Activated CD8-positive, alpha-beta memory T cell treated with anti-CD3 and anti-CD28 coated beads for 36 hours (primary cell): ENCODE measurements around the gene PDHX. TPM values are rescaled to one million over a fixed set of nuclear protein-coding genes. Genes with fewer than 3 reads are reported as not detected.

ENCODE experiments used
- CTCF ChIA-PET: fragments of 350-600 bp; sonication (Branson Sonifier 250); formaldehyde crosslinking; loops from one replicate; lab custom pipeline; 2021; ENCODE audit warnings: antibody characterized with exemption; lab: Charles Lee
- POLR2A ChIA-PET: fragments of 350-600 bp; sonication (Branson Sonifier 250); formaldehyde crosslinking; loops from one replicate; lab custom pipeline; 2021; ENCODE audit warnings: antibody characterized with exemption; lab: Charles Lee
- total RNA-seq, 2 experiments: library from RNA; stranded (reverse); gene quantifications; one replicate each; pipeline ENCODE4 v1.2.3, GENCODE V29; 2021

The PDHX gene
- total RNA-seq, 2 experiments from 2014 or later = 39.1 to 42.4 TPM

DNA sequence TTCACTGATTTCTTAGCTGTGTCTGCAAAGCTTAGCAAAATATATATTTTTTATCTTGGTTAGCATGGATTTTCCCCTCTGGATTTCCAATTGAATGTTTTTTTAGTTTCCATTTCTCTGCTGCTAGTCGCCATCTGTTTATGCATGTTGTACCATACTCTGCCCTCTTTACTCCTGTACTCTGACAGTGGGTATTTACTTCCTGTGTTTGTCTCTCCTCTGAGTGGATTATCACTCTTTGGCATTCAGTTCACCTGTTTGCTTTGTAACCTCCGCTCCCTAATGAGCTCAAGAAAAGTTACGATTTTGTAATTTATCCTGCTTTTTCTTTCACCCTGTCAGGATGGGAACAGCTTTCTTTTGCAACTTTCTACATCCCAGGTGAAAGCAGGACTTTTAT, 59.1 kb downstream of the PDHX start:
- CTCF ChIA-PET = no interaction called here
- POLR2A ChIA-PET = no interaction called here

DNA sequence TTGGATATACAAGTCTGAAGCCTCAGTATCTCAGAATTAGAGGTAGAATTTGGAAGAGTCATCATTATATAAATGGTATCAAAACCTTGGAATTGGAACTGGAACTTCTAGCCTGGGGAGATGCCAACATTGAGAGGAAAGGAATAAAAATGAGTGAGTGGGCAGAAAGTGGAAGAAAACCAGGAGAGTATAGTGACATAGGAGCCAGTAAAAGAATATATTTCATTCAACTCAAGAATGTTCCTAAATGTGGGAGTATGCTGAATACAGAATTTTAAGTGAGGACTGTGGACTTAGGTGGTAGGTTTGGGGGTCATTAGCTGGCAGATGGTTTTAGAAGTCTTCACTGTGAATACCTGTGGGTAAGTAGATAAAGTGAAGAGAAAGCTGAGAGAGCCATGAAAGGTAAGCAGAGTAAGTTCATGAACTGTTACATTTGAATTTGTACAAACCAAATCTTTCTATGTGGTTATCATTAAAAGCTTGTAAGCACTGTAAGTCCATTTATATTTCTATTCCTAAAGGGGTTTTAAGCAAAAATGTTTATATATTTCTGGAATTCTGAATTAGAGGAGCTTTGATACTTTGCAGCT, 60.2 kb downstream of the PDHX start:
- ChIA-PET CTCF (no interaction called here), POLR2A (no interaction called here)

DNA sequence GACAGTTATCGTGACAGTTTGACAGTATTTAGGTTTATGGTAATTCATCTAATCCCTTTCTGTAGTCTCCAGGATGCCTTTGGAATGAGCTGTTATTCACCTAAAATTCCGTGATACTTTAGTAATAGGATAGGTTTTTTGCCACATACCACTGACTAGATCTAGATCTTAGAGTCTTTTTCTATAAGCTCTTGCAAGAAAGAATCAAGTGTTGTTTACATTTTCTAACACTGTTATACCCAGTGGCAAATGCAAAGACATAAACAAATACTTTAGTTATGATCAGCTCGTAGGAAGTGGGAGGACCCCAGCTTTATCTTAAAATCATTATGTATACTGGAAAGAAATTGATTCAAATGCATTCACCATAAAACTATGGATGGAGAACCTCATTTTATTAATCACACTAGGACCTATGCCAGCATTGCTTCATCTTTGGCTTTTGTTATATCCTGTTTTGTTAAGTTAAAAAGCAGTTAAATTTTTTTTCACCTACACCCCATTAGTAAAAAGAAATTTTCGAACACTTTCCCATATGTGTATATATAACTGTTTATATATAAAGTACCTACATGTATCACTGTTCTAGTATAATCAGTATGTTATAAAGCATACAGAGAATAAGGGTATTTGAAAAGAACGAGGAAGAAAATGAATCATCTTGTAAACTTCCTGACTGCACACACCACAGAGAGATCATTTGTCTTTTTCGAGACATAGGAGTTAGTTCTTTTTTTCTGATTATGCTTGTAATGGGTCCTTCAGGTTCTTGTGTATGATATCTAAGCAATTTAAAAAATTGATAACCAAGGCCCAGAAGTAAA, 60.9 kb downstream of the PDHX start:
- CTCF ChIA-PET = no interaction called here

DNA sequence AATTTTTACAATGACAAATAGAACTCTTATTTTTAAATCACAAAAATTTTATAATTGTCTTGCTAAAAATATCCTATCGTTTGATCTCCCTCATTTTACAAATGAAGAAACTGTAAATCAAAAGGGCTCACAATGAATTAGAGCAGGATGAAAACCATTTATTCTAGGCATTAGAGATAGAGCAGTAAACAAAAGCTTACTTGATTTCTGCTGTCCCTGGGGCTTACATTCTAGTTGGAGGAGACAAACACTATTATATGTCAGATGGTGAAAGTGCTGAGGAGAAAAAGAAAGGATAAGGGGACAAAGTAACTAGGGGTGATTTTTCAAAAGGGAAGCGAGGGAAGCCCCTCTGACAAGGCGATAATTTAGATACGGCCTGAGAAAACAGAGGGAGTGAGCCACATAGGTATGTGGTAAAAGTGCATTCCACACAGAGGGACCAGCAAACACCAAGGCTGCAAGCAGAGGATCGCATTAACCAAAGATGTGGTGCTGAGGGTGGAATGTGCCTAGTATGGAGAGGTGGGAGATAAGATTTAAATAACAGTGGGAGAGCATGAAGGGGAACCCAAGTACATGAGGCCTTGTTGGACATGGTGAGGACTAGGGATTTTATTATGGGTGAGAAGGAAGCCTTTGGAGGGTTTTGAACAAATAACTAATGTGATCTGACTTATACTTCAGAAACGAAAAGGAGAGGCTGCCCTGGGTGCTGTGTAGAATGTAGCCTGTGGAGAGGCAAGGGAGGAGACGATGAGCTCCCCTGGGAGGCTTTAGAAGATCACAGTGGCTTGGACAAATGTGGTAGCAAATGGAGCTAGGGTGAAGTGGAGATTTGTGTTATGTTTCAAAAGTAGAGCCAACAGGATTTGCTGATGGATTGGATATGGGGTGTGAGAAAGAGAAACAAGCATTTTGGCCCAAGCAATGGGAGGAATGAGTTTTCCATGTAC, 62.1 kb downstream of the PDHX start:
- ChIA-PET POLR2A (no interaction called here), CTCF (no interaction called here)

More for the DNA sequence above, 60.9 kb downstream of the PDHX start:
- POLR2A ChIA-PET = no interaction called here

DNA sequence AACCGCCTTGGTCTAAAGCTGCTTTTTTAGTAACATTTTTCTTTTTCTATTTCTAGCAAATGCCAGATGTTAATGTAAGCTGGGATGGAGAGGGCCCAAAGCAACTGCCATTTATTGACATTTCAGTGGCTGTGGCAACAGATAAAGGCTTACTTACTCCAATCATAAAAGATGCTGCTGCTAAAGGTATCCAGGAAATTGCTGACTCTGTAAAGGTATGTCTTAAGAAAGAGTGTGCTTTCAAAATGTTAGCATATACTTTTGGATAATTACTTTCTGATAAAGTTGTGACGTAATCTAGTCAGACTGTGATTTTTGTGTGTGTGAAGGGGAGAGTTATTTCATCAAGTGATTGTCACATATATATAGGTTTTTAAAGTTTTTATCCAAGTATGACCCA, 68.1 kb downstream of the PDHX start:
- ChIA-PET POLR2A (no interaction called here), CTCF (interaction anchor here (0.9 kb wide), 1 partner anchor 220 kb away, joined by 3 read pairs; no protein-coding TSS in a partner anchor)

DNA sequence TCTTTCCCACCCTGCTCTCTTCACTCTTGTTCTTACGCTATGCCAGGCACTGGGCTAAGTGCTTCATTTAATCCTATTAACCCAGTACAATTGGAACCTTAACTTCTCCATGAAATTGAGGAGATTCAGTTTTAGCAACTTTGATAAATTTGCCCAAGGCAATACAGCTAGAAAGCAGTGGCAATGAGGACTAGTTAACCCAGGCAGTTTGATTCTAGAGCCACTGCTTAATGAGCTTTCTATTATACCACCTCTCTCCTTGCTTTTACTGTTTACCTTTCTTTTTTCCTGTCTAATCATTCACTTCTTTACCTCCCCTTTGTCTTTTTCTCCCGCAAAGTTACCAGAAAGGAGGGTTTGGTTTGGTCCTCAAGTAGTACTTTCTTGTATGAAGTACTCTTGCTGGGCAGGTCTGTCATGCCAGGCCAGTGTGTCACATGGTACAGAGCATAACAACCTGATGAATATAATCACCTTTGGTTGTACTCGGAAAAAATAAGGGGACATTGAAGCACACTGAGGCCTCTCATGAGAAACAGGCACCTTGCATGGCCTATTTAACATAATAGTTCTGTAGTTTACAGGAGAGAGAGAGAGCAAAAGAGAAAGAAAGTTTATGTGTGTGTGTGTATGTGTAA, 70.6 kb downstream of the PDHX start:
- POLR2A ChIA-PET = no interaction called here
- CTCF ChIA-PET = no interaction called here

DNA sequence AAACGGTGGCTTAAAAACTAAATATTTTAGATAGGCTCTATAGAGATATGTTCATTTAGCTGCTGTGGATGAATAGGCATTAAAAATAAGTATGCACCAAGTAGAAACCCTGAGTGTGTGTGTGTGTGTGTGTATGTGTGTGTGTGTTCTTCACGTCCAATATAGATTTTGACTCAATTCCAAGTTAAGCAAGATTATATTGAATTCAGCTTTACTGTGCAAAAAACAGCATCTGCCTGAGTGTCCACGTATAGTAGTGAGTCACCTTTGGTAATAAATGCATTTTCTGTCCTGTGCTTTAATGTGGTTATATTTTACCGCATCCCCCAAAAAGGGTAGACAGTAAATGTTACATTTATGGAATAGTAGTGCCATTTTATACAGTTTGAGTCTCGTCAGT, 71.2 kb downstream of the PDHX start:
- ChIA-PET CTCF (no interaction called here), POLR2A (no interaction called here)

DNA sequence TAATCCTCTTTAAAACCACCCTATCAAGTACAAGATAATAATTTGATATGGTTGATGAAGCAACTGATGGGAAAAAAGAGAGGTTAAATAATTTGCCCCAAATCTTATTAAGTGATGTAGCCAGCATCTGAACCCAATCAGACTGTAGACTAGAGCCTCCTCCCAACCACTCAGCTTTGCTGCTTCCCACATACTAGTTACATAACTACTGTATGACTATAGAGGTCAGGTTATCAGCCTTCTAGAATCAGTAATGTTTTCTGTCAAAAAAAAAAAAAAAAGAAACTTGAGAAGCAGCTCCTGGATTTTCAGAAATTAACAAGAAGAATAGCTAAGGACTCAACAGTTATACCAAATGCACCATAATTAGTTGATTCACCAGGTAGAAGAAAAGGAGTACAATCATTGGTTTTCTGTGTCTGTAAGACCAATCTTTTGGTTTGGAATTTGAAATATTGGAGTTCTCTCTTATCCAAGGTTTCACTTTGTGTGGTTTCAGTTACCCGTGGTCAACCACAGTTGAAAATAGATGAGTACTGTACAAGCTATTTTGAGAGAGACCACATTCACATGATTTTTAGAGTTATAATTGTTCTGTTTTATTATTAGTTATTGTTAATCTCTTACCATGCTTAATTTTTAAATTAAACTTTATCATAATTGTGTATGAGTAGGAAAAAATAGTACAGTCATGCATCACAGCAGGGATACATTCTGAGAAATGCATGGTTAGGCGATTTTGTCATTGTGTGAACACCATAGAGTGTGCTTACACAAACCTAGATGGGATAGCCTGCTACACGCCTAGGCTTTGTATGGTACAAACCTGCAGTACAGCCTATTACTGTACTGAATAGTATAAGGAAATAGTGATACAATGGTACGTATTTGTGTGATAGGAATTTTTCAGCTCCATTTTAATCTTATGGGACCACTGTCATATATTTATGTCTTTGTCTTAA, 72.2 kb downstream of the PDHX start:
- POLR2A ChIA-PET = interaction anchor here (0.6 kb wide), 1 partner anchor 9 kb away, joined by 3 read pairs; no protein-coding TSS in a partner anchor
- CTCF ChIA-PET = interaction anchor here (1.3 kb wide), 1 partner anchor 88 kb away, joined by 3 read pairs; no protein-coding TSS in a partner anchor

DNA sequence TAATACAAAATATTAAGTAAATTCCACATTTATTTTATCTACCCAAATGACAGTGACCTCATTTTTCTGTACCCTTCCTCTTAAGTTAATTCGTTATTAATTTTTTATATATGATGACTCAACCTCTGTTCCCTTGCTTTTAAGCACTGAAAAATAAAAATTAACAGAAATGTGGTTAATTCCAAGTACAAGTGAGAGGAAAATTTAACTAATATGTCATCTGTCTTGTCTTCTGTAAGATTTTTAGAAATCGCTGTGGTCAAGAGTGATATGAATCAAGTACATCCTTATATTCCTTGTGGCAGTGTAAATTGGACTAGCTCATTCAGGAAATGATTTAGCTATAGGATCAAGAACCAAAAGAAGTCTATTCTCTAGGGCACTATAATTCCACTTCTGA, 74.5 kb downstream of the PDHX start:
- ChIA-PET POLR2A (no interaction called here), CTCF (no interaction called here)

DNA sequence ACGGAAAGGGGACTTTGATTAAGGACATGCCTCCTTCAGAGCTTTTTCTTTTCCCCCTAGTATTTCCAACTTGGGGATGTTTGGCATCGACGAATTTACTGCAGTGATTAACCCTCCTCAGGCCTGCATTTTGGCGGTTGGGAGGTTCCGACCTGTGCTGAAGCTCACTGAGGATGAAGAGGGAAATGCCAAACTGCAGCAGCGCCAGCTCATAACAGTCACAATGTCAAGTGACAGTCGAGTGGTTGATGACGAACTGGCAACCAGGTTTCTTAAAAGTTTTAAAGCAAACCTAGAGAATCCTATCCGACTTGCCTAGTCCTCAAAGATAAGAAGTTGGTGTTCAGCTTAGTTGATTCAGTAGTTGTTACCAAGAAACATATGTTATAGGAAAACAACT, 78.4 kb downstream of the PDHX start:
- POLR2A ChIA-PET = no interaction called here
- CTCF ChIA-PET = no interaction called here

DNA sequence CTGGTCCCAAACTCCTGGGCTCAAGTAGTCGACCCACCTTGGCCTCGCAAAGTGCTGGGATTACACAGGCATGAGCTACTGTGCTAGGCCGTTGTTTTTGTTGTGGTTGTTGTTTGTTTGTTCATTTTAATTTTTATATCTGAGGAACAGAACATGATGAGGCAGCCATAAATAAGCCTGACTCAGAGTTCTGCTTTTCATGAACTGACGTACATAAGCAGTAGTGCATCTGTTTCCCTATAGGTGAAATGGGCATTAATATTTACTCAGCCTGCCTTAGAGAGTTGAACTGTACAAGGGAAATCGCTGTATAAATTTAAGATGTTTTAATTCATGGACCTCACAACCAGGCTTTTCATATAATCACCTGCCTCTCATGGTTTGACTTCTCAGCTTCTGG, 80.5 kb downstream of the PDHX start:
- ChIA-PET POLR2A (no interaction called here), CTCF (no interaction called here)

DNA sequence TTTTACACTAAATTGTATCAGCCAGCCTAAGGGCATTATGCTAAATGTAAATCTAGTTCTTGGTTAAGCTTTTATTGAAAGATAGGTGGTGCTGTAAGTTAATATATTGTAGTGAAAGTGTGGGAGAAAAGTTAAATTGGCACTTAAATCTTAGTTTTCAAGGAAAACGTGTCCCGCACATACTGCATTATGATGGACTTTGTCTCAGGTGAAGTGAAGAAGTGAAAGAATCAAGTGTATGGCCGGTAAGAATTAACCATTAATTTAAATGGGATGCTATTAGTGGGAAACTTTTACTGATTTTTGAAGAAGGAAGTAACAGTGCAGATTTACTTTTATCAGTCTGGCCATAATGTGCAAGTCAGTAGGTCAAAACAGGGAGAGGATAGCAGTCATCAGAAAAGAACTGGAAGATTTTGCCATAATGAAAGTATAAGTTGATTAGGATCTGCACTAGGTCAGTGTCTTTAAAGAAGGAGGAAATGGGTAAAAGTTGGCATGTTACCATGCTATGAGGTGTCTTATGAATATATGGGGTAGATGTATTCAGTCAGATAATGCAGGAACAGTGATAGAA, 81.6 kb downstream of the PDHX start:
- CTCF ChIA-PET = interaction anchor here (0.5 kb wide), 1 partner anchor 295 kb away, joined by 3 read pairs; no protein-coding TSS in a partner anchor

DNA sequence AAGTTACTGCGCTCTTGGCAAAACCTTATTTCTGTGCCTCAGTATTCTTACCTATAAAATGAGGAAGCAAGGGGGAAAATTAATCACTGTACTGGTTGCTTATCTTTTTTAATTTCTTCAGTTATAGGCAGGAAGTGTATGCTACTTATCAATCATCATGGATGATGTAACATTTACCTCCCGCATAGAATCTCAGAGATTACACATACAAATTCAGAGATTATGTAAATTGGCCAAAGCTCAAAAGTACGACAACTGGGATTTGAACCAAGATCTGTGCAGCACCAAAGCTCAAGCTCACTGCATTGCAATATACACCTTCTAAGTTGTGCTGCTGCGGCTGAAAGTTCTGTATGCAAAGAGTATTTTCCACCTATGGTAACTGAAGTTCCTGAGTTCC, 83.0 kb downstream of the PDHX start:
- ChIA-PET POLR2A (no interaction called here), CTCF (interaction anchor here (1.2 kb wide), 1 partner anchor 238 kb away, joined by 4 read pairs; no protein-coding TSS in a partner anchor)

More for the DNA sequence above, 81.6 kb downstream of the PDHX start:
- POLR2A ChIA-PET = interaction anchor here (0.5 to 0.6 kb wide), 2 partner anchors 9 to 147 kb away, joined by 3 read pairs; no protein-coding TSS in a partner anchor

DNA sequence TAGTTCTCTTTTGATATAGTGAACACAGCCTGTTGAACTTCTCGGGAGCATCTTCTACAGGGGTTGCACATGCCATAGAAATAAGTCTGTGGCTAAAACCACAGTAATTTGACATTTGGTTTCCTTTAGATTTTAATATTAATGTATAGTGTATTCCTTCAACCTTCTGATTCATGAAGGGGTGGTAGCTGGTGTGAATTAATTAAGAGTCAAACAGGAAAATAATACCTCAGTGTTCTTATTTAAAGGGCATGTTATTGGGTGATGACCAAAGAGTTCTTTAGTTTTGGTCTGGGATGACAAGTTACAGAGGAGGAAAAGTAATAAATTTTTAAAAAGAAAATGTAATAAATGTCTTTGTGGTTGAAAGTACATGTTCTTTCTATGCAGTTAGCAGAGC, 86.8 kb downstream of the PDHX start:
- ChIA-PET POLR2A (no interaction called here), CTCF (interaction anchor here (1.2 kb wide), 1 partner anchor 60 kb away, joined by 3 read pairs; no protein-coding TSS in a partner anchor)

DNA sequence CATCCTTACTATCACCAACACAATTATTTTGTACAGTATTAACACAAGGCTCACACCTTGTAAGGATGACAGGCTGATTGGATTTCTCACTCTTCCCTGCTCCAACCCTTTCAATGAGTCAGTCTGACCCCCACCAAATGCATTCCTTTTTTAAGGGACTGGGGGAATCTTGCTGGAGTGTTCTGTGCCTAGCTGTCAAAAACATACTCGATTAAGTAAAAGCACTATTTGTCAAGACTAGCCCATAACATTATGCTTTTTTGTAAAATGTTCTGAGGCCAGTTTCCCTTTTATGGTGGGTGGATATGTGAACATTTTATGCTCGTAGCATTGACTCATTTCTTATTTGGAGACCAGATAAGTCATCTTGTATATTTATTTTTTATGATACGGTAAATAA, 87.2 kb downstream of the PDHX start:
- POLR2A ChIA-PET = no interaction called here
- CTCF ChIA-PET = interaction anchor here (1.2 kb wide), 1 partner anchor 60 kb away, joined by 3 read pairs; no protein-coding TSS in a partner anchor

DNA sequence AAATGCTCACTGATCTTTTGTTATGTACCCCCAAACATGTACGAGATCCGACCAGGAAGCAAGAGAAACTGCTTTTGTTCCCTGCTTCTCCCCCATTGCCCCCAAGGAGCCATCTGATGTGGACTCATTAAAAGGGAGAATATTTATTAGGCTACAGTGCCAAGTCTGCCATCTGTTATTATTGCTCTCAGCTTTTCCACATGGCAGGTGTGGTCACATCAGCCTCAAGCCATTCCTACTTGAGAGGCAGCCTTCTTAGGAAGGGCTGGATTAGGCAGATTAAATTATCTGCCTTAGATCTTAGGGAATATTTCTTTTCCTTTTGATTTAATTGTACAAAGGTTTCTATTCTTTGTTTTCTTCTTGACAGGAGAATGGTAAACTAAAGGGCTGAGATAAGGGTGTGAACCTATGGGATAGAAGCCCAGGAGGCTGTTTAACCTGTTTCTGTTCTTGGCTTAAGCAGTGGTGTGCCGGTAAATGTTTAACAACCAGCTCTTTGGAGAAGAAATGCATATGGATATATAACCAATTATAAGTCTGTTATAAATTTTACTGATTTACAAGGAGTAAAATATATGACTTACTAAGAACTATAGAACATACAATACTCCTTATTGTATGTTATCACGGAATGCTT, 88.8 kb downstream of the PDHX start:
- CTCF ChIA-PET = no interaction called here

More for the DNA sequence above, 88.8 kb downstream of the PDHX start:
- POLR2A ChIA-PET = no interaction called here
